ENCODE measurements around the gene ELOA. TPM values are rescaled to one million over a fixed set of nuclear protein-coding genes. Genes with fewer than 3 reads are reported as not detected.
"Not testable (repeated sequence)": the region's sequence is repeated elsewhere in the genome, so short reads cannot be mapped to it uniquely, and the experiment has no call there.

Gene ELOA
- total and polyA plus RNA-seq, 4 experiments from 2014 or later, result 17.1 to 32.4 (median 30.0) TPM

GRCh38 chr1:23791516-23792047 lies 48.3 kb downstream of the ELOA start:
- H3K27ac ChIP-seq (ENCODE audit: low read depth, low read length), result peak overlapping the region; percentile 70
- peaks cover 28% of the 10 kb centered on the region for H3K4me1 ChIP-seq (ENCODE audit: insufficient read depth, low read length)
- ChIA-PET CTCF (ENCODE audit: partially characterized antibody) (interaction anchor here (1.4 to 1.5 kb wide), 2 partner anchors 16 to 20 kb away, joined by 4 to 7 read pairs; no protein-coding TSS in a partner anchor), POLR2A (ENCODE audit: partially characterized antibody) (interaction anchor here (0.6 to 6.4 kb wide), 8 partner anchors 9 to 100 kb away, joined by 3 to 64 read pairs (median 7); partner anchors contain the start of genes ELOA, GALE, HMGCL and PITHD1)
- H3K36me3 ChIP-seq (ENCODE audit: insufficient read depth, low read length), result peaks cover 14% of the 10 kb centered on the region
- Mint-ChIP-seq H3K4me3 (peak overlapping the region; percentile 89 to 99 (median 98)), H3K27ac (peak overlapping the region; percentile 91 to 98 (median 97)), H3K27me3 (no peaks in the 10 kb centered on the region), H3K36me3 (peaks cover 20 to 37% of the 10 kb centered on the region in 2 donors), H3K4me1 (peaks cover 10 to 40% (median 23%) of the 10 kb centered on the region in 4 donors), H3K9me3 (peaks cover 0 to 3% (median 0%) of the 10 kb centered on the region in 8 donors)
- intact Hi-C loops (cut with micrococcal nuclease), result loop anchor here (1.0 kb wide), 3 partner anchors 9 to 100 kb away; partner anchors contain the start of genes GALE, PITHD1 and RPL11
- no peaks in the 10 kb centered on the region for H3K27me3 ChIP-seq (ENCODE audit: insufficient read depth, low read length)
- no peaks in the 10 kb centered on the region for H3K9me3 ChIP-seq (ENCODE audit: control insufficient read depth in 1 of 2, low read length in 2 of 2)
- H3K4me3 ChIP-seq (ENCODE audit: low read length in 2 of 2), result peak overlapping the region; percentile 82 to 84
- peak in 2 of 5 donors; percentile 35 to 41 for DNase-seq

- peak overlapping the region; percentile 85 to 98 (median 97) for H3K27ac Mint-ChIP-seq
- intact Hi-C loops (cut with micrococcal nuclease), result no loop called here
- ChIA-PET POLR2A (ENCODE audit: partially characterized antibody) (interaction anchor here (0.8 to 6.4 kb wide), 6 partner anchors 9 to 49 kb away, joined by 3 to 64 read pairs (median 9); partner anchors contain the start of genes ELOA, GALE, HMGCL and PITHD1), CTCF (ENCODE audit: partially characterized antibody) (no interaction called here)
- H3K27ac ChIP-seq (ENCODE audit: low read depth, low read length), result peak overlapping the region; percentile 70
- H3K27me3 Mint-ChIP-seq, result no peaks in the 10 kb centered on the region
- no peak for DNase-seq
- peaks cover 10 to 33% (median 22%) of the 10 kb centered on the region in 4 donors for H3K4me1 Mint-ChIP-seq
- H3K4me1 ChIP-seq (ENCODE audit: insufficient read depth, low read length), result peaks cover 28% of the 10 kb centered on the region
- H3K36me3 ChIP-seq (ENCODE audit: insufficient read depth, low read length), result peaks cover 7% of the 10 kb centered on the region
- H3K9me3 Mint-ChIP-seq, result peaks cover 0 to 3% (median 0%) of the 10 kb centered on the region in 8 donors
- peak overlapping the region in 1 of 2 donors; percentile 84 for H3K4me3 ChIP-seq (ENCODE audit: low read length in 2 of 2)
- peaks cover 13 to 36% of the 10 kb centered on the region in 2 donors for H3K36me3 Mint-ChIP-seq
- H3K4me3 Mint-ChIP-seq, result peak overlapping the region; percentile 89 to 99 (median 98)
- no peaks in the 10 kb centered on the region for H3K9me3 ChIP-seq (ENCODE audit: control insufficient read depth in 1 of 2, low read length in 2 of 2)
- no peaks in the 10 kb centered on the region for H3K27me3 ChIP-seq (ENCODE audit: insufficient read depth, low read length)
These were observed 49.1 kb downstream of the ELOA start for GRCh38 chr1:23792151-23792945.

- Histone ChIP-seq H3K27me3 (ENCODE audit: insufficient read depth, low read length) (no peaks in the 10 kb centered on the region), H3K27ac (ENCODE audit: low read depth, low read length) (peak overlapping the region; percentile 25), H3K36me3 (ENCODE audit: insufficient read depth, low read length) (peaks cover 5% of the 10 kb centered on the region), H3K9me3 (ENCODE audit: control insufficient read depth in 1 of 2, low read length in 2 of 2) (no peaks in the 10 kb centered on the region), H3K4me1 (ENCODE audit: insufficient read depth, low read length) (peaks cover 28% of the 10 kb centered on the region), H3K4me3 (ENCODE audit: low read length in 2 of 2) (no peak overlapping the region)
- Mint-ChIP-seq H3K4me1 (peaks cover 10 to 33% (median 22%) of the 10 kb centered on the region in 4 donors), H3K4me3 (peak overlapping the region in 5 of 8 donors; percentile 7 to 60 (median 25)), H3K27me3 (no peaks in the 10 kb centered on the region), H3K36me3 (peaks cover 4 to 28% of the 10 kb centered on the region in 2 donors), H3K9me3 (peaks cover 0 to 3% (median 0%) of the 10 kb centered on the region in 8 donors), H3K27ac (peak overlapping the region; percentile 22 to 74 (median 61))
- POLR2A ChIA-PET (ENCODE audit: partially characterized antibody), result interaction anchor here (4.6 to 6.4 kb wide), 2 partner anchors 8 to 15 kb away, joined by 59 to 64 read pairs; partner anchors contain the start of genes GALE and PITHD1
- intact Hi-C loops (cut with micrococcal nuclease), result no loop called here
- CTCF ChIA-PET (ENCODE audit: partially characterized antibody), result interaction anchor here (2.0 kb wide), 1 partner anchor 22 kb away, joined by 5 read pairs; no protein-coding TSS in a partner anchor
- peak; percentile 31 to 73 (median 47) for DNase-seq
These were observed 49.9 kb downstream of the ELOA start for GRCh38 chr1:23793018-23793781.

DNA sequence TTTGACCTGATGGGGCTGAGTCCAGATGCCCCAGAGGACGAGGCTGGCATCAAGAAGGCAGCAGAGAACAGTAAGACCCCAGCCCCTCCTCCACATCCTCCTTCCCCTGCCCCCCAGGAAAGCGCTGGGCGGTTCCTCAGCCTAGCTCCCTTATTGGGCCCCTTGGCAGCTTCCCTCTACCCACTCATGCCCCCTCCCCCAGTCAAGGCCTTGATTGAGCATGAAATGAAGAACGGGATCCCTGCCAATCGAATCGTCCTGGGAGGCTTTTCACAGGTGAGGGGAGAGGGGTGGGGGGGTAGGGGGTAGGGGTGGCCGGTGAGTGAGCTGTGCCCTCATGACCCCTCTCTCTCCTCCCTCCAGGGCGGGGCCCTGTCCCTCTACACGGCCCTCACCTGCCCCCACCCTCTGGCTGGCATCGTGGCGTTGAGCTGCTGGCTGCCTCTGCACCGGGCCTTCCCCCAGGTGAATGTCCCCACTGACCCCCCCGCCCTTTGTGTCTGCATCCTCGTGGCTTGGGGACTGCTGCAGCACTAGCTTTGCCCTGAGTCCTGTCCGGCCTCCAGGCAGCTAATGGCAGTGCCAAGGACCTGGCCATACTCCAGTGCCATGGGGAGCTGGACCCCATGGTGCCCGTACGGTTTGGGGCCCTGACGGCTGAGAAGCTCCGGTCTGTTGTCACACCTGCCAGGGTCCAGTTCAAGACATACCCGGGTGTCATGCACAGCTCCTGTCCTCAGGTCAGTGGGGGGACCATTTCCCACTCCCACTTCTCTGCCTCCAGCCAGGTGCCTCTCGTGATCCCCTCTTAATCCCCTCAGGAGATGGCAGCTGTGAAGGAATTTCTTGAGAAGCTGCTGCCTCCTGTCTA lies 50.8 kb downstream of the ELOA start:
- H3K27ac Mint-ChIP-seq, result peak overlapping the region in 4 of 7 donors; percentile 12 to 68 (median 50)
- H3K9me3 ChIP-seq (ENCODE audit: control insufficient read depth in 1 of 2, low read length in 2 of 2), result no peaks in the 10 kb centered on the region
- peaks cover 0 to 3% (median 0%) of the 10 kb centered on the region in 8 donors for H3K9me3 Mint-ChIP-seq
- no peaks in the 10 kb centered on the region for H3K27me3 Mint-ChIP-seq
- intact Hi-C loops (cut with micrococcal nuclease), result no loop called here
- no peak overlapping the region for H3K4me3 ChIP-seq (ENCODE audit: low read length in 2 of 2)
- DNase-seq, result no peak
- H3K4me3 Mint-ChIP-seq, result peak overlapping the region in 1 of 8 donors; percentile 41
- peaks cover 31% of the 10 kb centered on the region for H3K4me1 ChIP-seq (ENCODE audit: insufficient read depth, low read length)
- no peak overlapping the region for H3K27ac ChIP-seq (ENCODE audit: low read depth, low read length)
- peaks cover 11 to 40% (median 25%) of the 10 kb centered on the region in 4 donors for H3K4me1 Mint-ChIP-seq
- H3K36me3 ChIP-seq (ENCODE audit: insufficient read depth, low read length), result peaks cover 5% of the 10 kb centered on the region
- peaks cover 4 to 27% of the 10 kb centered on the region in 2 donors for H3K36me3 Mint-ChIP-seq
- ChIA-PET POLR2A (ENCODE audit: partially characterized antibody) (interaction anchor here (6.4 kb wide), 1 partner anchor 16 kb away, joined by 64 read pairs; the partner anchor contains the start of gene PITHD1), CTCF (ENCODE audit: partially characterized antibody) (interaction anchor here (2.0 kb wide), 1 partner anchor 22 kb away, joined by 5 read pairs; no protein-coding TSS in a partner anchor)
- H3K27me3 ChIP-seq (ENCODE audit: insufficient read depth, low read length), result no peaks in the 10 kb centered on the region

DNA sequence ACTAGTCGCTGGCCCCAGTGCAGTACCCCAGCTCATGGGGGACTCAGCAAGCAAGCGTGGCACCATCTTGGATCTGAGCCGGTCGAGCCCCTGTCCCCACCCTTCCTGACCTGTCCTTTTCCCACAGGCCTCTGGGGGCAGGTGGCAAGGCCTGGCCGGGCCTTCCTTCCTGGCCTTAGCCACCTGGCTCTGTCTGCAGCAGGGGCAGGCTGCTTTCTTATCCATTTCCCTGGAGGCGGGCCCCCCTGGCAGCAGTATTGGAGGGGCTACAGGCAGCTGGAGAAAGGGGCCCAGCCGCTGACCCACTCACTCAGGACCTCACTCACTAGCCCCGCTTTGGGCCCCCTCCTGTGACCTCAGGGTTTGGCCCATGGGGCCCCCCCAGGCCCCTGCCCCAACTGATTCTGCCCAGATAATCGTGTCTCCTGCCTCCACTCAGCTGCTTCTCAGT lies 51.5 kb downstream of the ELOA start:
- CTCF ChIA-PET (ENCODE audit: partially characterized antibody), result interaction anchor here (2.0 kb wide), 1 partner anchor 23 kb away, joined by 5 read pairs; no protein-coding TSS in a partner anchor
- H3K9me3 ChIP-seq (ENCODE audit: control insufficient read depth in 1 of 2, low read length in 2 of 2); H3K9me3 Mint-ChIP-seq; H3K4me3 ChIP-seq (ENCODE audit: low read length in 2 of 2); DNase-seq; H3K27ac ChIP-seq (ENCODE audit: low read depth, low read length); POLR2A ChIA-PET (ENCODE audit: partially characterized antibody); intact Hi-C loops (cut with micrococcal nuclease); H3K27me3 ChIP-seq (ENCODE audit: insufficient read depth, low read length); H3K27me3 Mint-ChIP-seq; H3K36me3 ChIP-seq (ENCODE audit: insufficient read depth, low read length): not testable (repeated sequence)
- peak overlapping the region in 1 of 7 donors; percentile 27 for H3K27ac Mint-ChIP-seq
- H3K4me1 ChIP-seq (ENCODE audit: insufficient read depth, low read length), result peaks cover 38% of the 10 kb centered on the region
- H3K4me1 Mint-ChIP-seq, result peaks cover 15 to 47% (median 30%) of the 10 kb centered on the region in 4 donors
- peaks cover 4 to 27% of the 10 kb centered on the region in 2 donors for H3K36me3 Mint-ChIP-seq
- peak overlapping the region in 1 of 8 donors; percentile 41 for H3K4me3 Mint-ChIP-seq

Measured in CD4-positive, alpha-beta memory T cell (primary cell).